T-helper 2 cell (primary cell): ENCODE data around the gene USP49.
A peak's percentile ranks its signal among the peaks of the same experiment; 100 is the strongest.
"Not testable (repeated sequence)": the region's sequence is repeated elsewhere in the genome, so short reads cannot be mapped to it uniquely, and the experiment has no call there.

Experiments used
- DNase-seq, 5 experiments: peaks; one replicate each; pipeline versions ENCODE4 v3.0.0 to v3.0.0-alpha.2; 2012 to 2022

USP49 gene

GRCh38 chr6:41778895-41779294 lies 116.3 kb downstream of the USP49 start:
- no peak for DNase-seq

DNA sequence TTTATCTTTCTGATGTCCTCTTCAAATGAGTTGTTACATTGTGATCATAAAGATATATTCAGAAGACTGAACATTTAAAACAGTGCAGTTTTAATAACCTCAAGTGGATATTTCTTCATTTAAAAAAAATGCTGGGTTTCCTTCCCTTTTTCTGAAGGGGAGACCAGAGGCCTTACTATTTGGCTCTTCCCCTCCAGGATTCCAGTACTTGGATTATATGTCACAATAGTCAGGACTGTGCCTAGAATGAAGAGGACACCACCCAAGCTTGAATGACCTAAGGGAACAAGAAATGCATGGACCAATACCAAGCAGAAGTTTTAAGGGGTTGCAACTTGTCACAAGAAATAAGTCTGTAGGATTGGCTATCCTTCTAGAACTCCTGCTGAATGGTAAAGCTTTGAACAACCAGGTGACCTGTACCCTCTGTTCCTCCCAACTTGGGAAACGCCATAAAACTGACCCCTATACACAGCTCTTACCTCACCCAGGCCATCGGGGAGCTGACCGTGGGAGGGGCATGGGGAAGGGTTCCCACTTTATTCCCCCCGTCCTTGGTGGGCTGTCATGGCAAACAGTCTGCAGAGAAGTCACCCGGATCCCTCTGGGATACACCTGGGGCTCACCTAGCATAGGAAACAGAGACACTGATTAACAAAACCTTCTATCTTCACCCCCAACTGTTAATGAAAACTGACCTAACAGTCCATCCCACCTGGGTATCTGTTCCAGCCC lies 117.5 kb downstream of the USP49 start:
- DNase-seq: no peak

- no peak for DNase-seq
Measured at GRCh38 chr6:41775293-41775882, 119.8 kb downstream of the USP49 start.

- no peak for DNase-seq
Measured at GRCh38 chr6:41774841-41775240, 120.3 kb downstream of the USP49 start.

- no peak for DNase-seq
Measured at GRCh38 chr6:41771058-41771983, 123.9 kb downstream of the USP49 start.

DNA sequence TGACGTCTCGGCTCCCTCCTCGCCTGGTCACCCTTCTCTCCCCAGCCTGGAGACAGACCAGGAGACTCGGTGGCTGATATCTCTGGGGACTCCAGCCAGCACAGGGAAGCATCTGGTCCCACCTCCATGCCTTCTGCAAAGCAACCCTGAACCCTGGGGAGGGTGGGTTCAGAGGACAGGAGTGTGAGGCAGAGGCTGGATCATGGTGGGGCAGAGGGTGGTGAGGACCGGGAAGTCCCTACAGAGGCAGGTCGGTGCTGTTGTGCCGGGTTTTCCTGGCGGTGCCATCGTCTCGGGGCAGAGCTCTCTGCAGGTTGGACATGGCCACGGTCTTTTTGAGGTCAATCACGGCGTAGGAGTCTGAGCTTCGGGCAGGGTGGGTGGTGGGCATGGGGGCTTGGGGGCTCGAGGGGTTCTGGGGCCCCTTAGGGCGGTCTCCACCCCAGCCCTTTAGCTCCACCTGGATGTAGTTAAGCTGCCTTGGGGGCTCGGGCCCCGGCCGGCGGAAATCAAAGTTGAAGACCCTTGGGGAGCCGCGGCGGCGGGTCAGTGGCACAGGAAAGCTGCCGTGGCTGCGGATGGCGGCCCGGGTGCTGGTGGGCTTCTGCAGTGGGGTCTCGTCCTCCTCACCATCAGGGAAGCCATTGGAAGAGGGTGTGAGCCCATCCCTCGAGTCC lies 124.7 kb downstream of the USP49 start:
- DNase-seq: no peak

- DNase-seq: no peak
Measured at GRCh38 chr6:41769376-41769775, 125.8 kb downstream of the USP49 start.

- DNase-seq: peak in 1 of 5 experiments; percentile 20
Measured at GRCh38 chr6:41768545-41769308, 126.4 kb downstream of the USP49 start.

- DNase-seq: no peak
Measured at GRCh38 chr6:41767112-41767833, 127.9 kb downstream of the USP49 start.

- not testable (repeated sequence) for DNase-seq
Measured at GRCh38 chr6:41766043-41766664, 129.0 kb downstream of the USP49 start.

- DNase-seq: no peak
Measured at GRCh38 chr6:41763470-41763869, 131.7 kb downstream of the USP49 start.

- DNase-seq: no peak
Measured at GRCh38 chr6:41759905-41760579, 135.1 kb downstream of the USP49 start.

DNA sequence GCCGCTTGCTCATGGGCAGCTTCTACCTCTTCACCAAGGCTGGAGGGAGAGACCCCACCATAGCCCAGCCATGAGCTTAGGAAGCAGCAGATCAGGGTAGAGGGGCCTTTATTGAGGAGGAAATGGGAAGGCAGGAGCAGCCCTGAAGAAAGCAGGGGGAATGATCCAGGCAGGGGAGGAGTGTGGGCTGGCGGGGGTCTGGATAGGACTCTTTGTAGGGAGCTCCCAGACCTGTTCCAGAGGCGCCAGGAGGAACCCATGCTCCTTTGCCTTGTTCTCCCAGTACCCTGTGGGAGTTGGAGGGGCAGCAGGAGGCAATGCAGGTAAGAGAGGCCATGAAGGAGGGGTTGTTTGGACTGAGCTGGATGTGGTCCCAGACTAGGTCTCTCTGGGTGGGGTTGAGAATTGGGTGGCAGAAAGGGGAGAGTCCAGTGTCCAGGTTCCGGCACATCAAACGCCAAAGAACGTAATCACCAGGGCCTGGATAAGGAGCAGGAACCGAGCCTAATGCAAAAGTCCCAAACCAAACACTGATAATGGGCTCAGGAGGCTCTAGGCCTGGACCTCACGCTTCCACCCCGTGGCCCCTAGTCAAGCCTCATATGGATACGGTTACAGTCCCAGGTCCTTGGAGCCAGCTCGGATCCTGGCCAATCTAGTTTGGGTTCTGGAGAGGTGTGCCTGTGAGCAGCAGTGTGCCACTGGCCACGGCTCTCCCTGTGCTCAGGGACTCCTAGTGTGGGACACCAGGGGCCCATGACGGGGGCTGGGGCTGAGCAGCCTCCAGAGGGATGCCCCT lies 135.9 kb downstream of the USP49 start:
- DNase-seq: no peak

DNA sequence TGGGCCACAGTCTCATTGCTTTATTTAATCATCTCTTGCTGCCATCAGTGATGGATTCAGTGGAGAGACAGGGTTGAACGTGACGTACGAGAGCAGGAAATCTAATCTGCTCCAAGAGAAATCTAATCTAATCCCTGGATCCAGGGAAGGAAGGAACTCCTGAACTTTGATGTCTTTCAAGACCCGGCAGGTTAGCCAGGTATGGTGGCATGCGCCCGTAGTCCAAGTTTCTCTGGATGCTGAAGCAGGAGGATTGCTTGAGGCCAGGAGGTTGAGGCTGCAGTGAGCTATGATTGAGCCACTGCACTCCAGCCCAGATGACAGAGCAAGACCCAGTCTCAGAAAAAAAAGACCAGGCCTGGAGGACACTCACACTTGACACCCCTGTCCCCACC lies 136.5 kb downstream of the USP49 start:
- no peak for DNase-seq

- DNase-seq: no peak
Measured at GRCh38 chr6:41757931-41758640, 137.1 kb downstream of the USP49 start.

DNA sequence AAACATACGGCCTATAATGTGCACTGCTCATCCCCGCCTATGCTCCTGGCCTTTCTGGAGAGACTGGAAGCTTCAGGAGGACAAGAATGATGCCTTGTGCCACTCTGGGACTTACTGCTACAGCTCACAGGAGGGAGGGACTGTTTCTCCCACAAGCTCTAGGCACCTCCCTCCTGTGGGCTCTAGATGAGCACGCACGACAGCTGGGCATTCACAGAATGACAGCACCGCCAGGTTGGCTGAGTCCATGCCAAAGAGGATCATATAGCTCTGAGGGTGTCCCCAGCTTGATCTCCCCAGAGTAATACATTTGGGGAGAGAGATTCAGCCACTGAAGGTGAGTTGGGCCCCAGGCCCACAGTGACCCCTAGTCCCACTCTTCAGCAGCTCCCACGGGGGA lies 137.9 kb downstream of the USP49 start:
- DNase-seq: no peak

- no peak for DNase-seq
Measured at GRCh38 chr6:41756354-41756753, 138.8 kb downstream of the USP49 start.

DNA sequence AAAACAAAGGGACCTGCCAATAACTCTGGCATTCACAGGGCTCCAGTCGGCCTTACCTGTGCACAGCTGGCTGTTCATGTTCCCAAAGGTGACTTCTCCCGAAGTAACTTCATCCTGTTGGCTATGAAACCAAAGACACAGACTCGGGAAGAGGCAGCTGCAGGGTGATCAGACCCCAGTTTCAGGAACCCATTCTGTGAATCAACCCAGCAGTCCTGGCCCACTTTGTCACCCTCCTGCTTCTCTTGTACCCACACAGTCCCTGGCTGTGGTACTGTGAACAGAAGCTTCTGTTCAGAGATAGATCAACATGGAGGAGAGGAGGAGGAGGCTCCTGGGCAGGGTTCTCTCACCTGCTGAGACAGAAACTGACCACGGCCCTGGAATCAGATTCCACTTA lies 139.3 kb downstream of the USP49 start:
- DNase-seq: no peak

DNA sequence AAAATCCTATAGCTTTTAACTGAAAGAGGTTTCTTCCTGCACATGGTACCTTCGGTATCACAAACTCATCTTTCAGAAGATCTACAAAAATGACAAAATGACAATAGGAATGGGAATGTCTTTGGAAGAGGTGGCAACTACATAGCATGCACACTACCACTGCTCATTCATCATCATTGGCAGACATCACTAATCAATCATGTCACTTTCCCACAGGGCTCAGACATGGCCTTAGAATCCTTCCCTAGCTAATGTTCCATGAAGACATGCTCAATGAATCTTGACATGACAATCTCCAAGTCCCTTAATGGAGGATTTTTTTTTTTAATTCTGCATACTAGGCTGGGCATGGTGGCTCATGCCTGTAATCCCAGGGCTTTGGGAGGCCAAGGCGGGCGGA lies 144.8 kb downstream of the USP49 start:
- DNase-seq: no peak
